ENCODE data around the gene LLGL2.

Gene LLGL2

DNA sequence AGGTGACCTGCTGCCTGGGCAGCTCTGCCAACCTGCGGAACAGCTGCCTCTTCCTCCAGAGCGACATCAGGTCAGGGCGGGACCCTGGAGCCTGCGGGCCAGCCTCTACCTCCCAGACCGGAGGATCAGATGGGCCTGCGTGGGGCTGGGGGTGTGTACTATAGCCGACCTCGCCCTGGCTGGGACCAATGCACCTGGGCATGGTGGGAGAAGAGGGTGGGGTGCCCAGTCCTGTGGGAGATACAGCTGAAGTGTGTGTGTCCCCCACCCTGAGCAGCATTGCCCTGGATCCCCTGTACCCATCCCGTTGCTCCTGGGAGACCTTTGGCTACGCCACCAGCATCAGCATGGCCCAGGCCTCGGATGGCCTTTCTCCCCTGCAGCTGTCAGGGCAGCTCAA, 29.5 kb upstream of the LLGL2 start:
- TF ChIP-seq Cebpa-rat (IDR thresholded peaks at IDR 0.05): no peak
- no peaks in the 10 kb centered on the region for H3K9me3 ChIP-seq (replicated peaks in 1 of 11)
- H3K4me3 ChIP-seq: no peak overlapping the region
- peaks cover 60 to 97% (median 84%) of the 10 kb centered on the region in 11 experiments for H3K36me3 ChIP-seq
- peak overlapping the region in 5 of 11 experiments; percentile 28 to 79 (median 57); a peak in 7 of 22 replicates for H3K9ac ChIP-seq
- peaks cover 0 to 60% (median 0%) of the 10 kb centered on the region in 11 experiments; a peak in 9 of 22 replicates for H4K20me1 ChIP-seq
- H3K4me2 ChIP-seq: peak overlapping the region in 9 of 11 experiments; percentile 80 to 99 (median 94); a peak in 16 of 22 replicates
- H3K27me3 ChIP-seq: no peaks in the 10 kb centered on the region
- peaks cover 61 to 100% (median 97%) of the 10 kb centered on the region in 10 experiments for H3K4me1 ChIP-seq
- H3K27ac ChIP-seq: peak overlapping the region in 6 of 11 experiments; percentile 24 to 84 (median 79); a peak in 10 of 22 replicates

DNA sequence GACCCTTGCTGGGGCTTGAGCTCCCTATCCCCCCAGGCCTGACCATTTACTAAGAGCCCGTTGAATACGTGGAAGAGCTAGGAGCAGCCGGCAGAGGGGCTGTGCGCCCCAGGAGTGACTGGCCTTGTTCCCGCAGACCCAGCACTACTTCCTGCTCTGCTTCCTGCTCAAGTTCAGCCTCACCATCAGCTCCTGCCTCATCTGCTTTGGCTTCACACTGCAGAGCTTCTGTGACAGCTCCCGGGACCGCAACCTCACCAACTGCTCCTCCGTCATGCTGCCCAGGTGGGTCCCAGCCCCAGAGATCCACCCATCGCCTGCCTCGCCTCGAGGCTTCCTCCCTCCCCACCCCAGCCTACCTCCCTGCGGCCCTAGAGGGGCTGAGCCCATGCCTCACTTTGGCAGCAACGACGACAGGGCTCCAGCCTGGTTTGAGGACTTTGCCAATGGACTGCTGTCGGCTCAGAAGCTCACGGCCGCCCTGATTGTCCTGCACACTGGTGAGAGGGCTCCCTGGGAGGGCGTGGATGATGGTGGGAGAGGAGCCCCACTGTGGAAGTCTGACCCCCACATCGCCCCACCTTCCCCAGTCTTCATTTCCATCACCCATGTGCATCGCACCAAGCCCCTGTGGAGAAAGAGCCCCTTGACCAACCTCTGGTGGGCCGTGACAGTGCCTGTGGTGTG, 27.3 kb upstream of the LLGL2 start:
- peak overlapping the region; percentile 63 to 99 (median 92) for H3K4me2 ChIP-seq
- H3K9me3 ChIP-seq (replicated peaks in 1 of 11): no peaks in the 10 kb centered on the region
- TF ChIP-seq Cebpa-rat (IDR thresholded peaks at IDR 0.05): no peak
- peaks cover 70 to 97% (median 82%) of the 10 kb centered on the region in 11 experiments for H3K36me3 ChIP-seq
- H3K27me3 ChIP-seq: no peaks in the 10 kb centered on the region
- peak overlapping the region in 8 of 10 experiments; percentile 35 to 59 (median 49); a peak in 16 of 20 replicates for H3K4me3 ChIP-seq
- peak overlapping the region in 10 of 11 experiments; percentile 1 to 79 (median 64); a peak in 18 of 22 replicates for H3K9ac ChIP-seq
- peaks cover 0 to 61% (median 0%) of the 10 kb centered on the region in 11 experiments; a peak in 9 of 22 replicates for H4K20me1 ChIP-seq
- peak overlapping the region in 9 of 11 experiments; percentile 12 to 84 (median 73); a peak in 17 of 22 replicates for H3K27ac ChIP-seq
- peaks cover 40 to 98% (median 92%) of the 10 kb centered on the region in 10 experiments for H3K4me1 ChIP-seq

DNA sequence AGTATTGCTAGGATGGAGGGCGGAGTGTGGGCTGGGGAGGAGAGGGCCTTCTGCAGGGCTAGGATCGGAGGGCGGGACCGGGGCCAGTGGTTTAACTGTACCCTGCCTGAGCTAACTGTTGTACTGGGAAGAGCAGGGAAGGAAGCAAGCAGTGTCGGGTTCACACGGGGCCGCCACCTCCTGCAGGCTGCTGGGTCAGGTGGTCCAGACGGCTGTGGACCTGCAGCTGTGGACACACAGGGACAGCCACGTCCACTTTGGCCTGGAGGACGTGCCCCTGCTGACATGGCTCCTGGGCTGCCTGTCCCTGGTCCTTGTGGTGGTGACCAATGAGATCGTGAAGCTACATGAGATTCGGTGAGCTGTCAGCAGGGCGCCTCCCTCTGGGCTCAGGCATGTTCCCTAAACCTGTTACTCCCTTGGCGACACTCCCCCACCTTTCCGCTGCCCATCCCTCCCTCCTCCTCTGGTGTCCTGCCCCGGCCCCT, 26.7 kb upstream of the LLGL2 start:
- H3K4me1 ChIP-seq: peaks cover 40 to 98% (median 92%) of the 10 kb centered on the region in 10 experiments

GRCh38 chr17:75499313-75500022, 26.0 kb upstream of the LLGL2 start:
- H3K36me3 ChIP-seq: peaks cover 57 to 94% (median 77%) of the 10 kb centered on the region in 11 experiments
- H3K4me2 ChIP-seq: peak overlapping the region; percentile 63 to 99 (median 92)
- H3K27ac ChIP-seq: peak overlapping the region in 9 of 11 experiments; percentile 23 to 84 (median 73); a peak in 17 of 22 replicates
- H3K9me3 ChIP-seq (replicated peaks in 1 of 11): no peaks in the 10 kb centered on the region
- peak overlapping the region; percentile 12 to 79 (median 63); a peak in 19 of 22 replicates for H3K9ac ChIP-seq
- H3K4me1 ChIP-seq: peaks cover 45 to 98% (median 92%) of the 10 kb centered on the region in 10 experiments
- no peak for TF ChIP-seq Cebpa-rat (IDR thresholded peaks at IDR 0.05)
- peak overlapping the region in 8 of 10 experiments; percentile 35 to 59 (median 49); a peak in 15 of 20 replicates for H3K4me3 ChIP-seq
- peaks cover 0 to 64% (median 2%) of the 10 kb centered on the region in 11 experiments; a peak in 11 of 22 replicates for H4K20me1 ChIP-seq
- H3K27me3 ChIP-seq: no peaks in the 10 kb centered on the region

More for the DNA sequence above, 26.7 kb upstream of the LLGL2 start:
- no peaks in the 10 kb centered on the region for H3K27me3 ChIP-seq
- H3K4me2 ChIP-seq: peak overlapping the region; percentile 63 to 99 (median 92)
- peak overlapping the region in 8 of 11 experiments; percentile 60 to 84 (median 75); a peak in 16 of 22 replicates for H3K27ac ChIP-seq
- peak overlapping the region in 10 of 11 experiments; percentile 31 to 79 (median 64); a peak in 17 of 22 replicates for H3K9ac ChIP-seq
- peak overlapping the region in 8 of 10 experiments; percentile 35 to 59 (median 49); a peak in 15 of 20 replicates for H3K4me3 ChIP-seq
- peaks cover 0 to 60% (median 0%) of the 10 kb centered on the region in 11 experiments; a peak in 9 of 22 replicates for H4K20me1 ChIP-seq
- no peaks in the 10 kb centered on the region for H3K9me3 ChIP-seq (replicated peaks in 1 of 11)
- TF ChIP-seq Cebpa-rat (IDR thresholded peaks at IDR 0.05): no peak
- peaks cover 64 to 96% (median 81%) of the 10 kb centered on the region in 11 experiments for H3K36me3 ChIP-seq

GRCh38 chr17:75500419-75501216, 24.9 kb upstream of the LLGL2 start:
- Histone ChIP-seq H3K4me2 (peak overlapping the region in 10 of 11 experiments; percentile 16 to 99 (median 93); a peak in 18 of 22 replicates), H4K20me1 (peaks cover 0 to 73% (median 13%) of the 10 kb centered on the region in 11 experiments; a peak in 13 of 22 replicates), H3K9ac (peak overlapping the region in 10 of 11 experiments; percentile 12 to 79 (median 64); a peak in 18 of 22 replicates), H3K4me1 (peaks cover 48 to 98% (median 96%) of the 10 kb centered on the region in 10 experiments), H3K36me3 (peaks cover 46 to 94% (median 74%) of the 10 kb centered on the region in 11 experiments), H3K4me3 (peak overlapping the region in 2 of 10 experiments; percentile 44 to 59; a peak in 2 of 20 replicates), H3K27ac (peak overlapping the region in 8 of 11 experiments; percentile 47 to 84 (median 75); a peak in 16 of 22 replicates), H3K27me3 (no peaks in the 10 kb centered on the region), H3K9me3 (replicated peaks in 1 of 11) (no peaks in the 10 kb centered on the region)
- TF ChIP-seq Cebpa-rat (IDR thresholded peaks at IDR 0.05): no peak

GRCh38 chr17:75501378-75502071, 24.0 kb upstream of the LLGL2 start:
- H3K9me3 ChIP-seq (replicated peaks in 1 of 11): no peaks in the 10 kb centered on the region
- H3K27ac ChIP-seq: peak overlapping the region in 8 of 11 experiments; percentile 11 to 84 (median 75); a peak in 11 of 22 replicates
- H3K4me2 ChIP-seq: peak overlapping the region in 8 of 11 experiments; percentile 89 to 99 (median 96); a peak in 18 of 22 replicates
- peaks cover 38 to 94% (median 74%) of the 10 kb centered on the region in 11 experiments for H3K36me3 ChIP-seq
- TF ChIP-seq Cebpa-rat (IDR thresholded peaks at IDR 0.05): no peak
- no peak overlapping the region for H3K4me3 ChIP-seq
- no peaks in the 10 kb centered on the region for H3K27me3 ChIP-seq
- peaks cover 48 to 98% (median 96%) of the 10 kb centered on the region in 10 experiments for H3K4me1 ChIP-seq
- peaks cover 0 to 77% (median 14%) of the 10 kb centered on the region in 11 experiments; a peak in 15 of 22 replicates for H4K20me1 ChIP-seq
- peak overlapping the region in 8 of 11 experiments; percentile 22 to 79 (median 70); a peak in 11 of 22 replicates for H3K9ac ChIP-seq
